ENCODE measurements around the gene TUFM.
"Not testable (repeated sequence)": the region's sequence is repeated elsewhere in the genome, so short reads cannot be mapped to it uniquely, and the experiment has no call there.

Gene TUFM

DNA sequence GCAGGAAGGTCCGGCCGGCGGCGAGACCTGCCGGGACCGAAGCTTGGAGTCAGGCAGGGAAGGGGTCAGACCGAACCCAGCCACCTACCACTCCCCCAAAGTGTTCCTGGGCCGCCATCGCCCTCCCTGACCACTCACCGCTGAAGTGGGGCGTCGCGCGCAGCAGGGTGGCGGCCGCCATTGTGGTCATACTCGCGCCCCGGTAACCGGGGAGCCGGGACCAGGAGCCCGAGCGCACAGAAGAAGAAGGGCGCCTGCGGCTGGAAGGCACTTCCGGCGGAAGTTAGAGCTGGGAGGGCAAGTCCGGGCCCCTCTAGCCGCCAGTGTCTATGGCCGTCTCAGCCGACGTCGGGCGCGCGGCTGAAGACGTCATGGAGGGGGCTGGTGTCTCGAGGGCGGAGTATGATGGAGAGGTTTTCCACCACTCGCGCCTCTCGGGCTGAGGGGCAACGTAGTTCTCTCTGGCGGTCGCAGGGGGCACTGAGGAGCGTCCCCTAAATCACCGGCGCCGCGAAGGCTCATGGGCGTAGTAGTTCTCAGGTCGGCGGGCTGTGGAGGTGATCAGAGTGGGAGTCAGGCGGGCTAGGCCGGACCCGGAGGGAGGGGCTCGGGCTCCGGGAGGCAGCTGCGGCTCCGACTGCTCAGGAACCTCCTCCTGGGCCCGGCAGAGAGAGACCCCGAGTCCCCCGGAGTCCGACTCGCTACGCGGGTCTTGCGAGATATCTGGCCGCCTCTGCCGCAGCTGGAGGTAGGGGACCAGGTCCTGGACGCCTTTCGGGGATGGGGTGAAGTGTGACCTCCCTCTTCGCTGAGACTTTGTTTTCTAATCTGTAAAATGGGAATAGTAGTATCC is at the start of gene TUFM:
Gene TUFM, minus strand, starts transcription at position 269 of the 853 bp plus-strand sequence. Its CDS starts 79 bp downstream, at position 190.
- peak; percentile 97 for DNase-seq (ENCODE audit: low read depth, low spot score)

- DNase-seq (ENCODE audit: low read depth, low spot score) = no peak
Measured at GRCh38 chr16:28895609-28896008, 49.5 kb upstream of the TUFM start.

DNA sequence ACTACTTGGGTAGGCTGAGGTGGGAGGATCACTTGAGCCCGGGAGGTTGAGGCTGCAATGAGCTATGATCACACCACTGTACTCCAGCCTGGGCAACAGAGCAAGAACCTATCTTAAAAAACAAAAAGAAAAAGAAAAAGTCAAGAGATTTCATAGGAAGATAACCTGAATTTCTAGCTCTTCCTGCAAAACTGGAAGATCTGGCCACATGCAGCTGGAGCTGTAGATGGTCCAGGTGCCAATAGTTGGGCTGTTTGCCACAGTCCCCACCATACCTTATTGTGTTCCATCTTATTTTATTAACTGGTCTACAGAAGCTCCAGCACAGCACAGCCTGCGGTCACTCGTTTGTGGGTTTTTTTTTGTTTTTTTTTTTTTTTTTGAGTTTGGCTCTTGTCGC is 47.1 kb upstream of the TUFM start:
- DNase-seq (ENCODE audit: low read depth, low spot score) = no peak

DNA sequence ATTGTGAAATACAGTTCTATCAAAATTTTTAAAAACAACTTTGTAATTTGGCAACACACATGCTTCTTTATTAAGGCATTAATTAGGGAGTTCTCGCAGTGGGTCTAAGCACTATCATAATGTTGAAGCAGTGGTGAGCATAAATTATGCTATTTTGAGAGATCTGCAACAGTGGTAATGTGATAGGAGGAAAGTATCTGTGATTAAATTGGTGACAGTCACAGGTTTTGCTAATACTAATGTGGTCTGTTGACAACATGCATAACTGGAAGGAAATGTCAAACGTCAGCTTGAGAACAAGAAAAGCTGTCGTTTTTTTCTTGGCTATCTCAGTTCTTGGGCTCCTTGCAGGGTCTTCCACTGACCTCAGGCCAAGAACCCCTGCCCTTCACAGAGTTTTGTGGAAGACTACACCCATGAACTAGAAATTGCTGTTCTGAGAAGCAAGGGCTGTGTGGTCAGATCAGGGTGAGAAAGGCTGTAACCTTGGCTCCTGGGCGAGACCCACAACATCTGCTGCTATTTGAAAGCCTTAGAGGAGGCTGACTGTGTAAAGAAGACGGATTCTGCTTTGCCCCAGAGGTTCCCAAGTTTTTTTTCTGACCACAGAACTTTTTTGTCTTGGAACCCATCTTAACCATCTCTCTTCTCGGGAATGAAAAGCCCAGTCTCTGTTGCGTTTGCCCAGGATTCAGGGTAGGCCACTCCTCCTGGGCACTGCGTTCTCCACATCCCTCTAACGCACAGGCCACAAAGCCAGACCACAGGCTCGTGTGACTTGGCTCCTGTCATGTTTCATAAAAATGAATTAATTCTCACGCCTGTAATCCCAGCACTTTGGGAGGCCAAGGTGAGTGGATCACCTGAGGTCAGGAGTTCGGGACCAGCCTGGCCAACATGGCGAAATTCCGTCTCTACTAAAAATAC is 46.1 kb upstream of the TUFM start:
- no peak for DNase-seq (ENCODE audit: low read depth, low spot score)

DNA sequence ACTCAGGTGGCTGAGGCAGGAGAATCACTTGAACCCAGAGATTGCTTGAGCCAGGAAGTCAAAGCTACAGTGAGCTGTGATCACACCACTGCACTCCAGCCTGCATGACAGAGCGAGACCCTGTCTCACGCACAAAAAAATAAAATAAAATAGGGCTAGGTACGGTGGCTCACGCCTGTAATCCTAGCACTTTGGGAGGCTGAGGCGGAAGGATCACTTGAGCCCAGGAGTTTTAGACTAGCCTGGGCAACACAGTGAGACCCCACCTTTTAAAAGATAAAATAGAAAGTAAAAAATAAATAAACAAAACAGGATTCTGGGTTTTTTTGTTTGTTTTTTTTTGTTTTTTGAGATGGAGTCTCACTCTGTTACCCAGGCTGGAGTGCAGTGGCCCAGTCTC is 44.2 kb upstream of the TUFM start:
- not testable (repeated sequence) for DNase-seq (ENCODE audit: low read depth, low spot score)

GRCh38 chr16:28886945-28887344 is 40.8 kb upstream of the TUFM start:
- no peak for DNase-seq (ENCODE audit: low read depth, low spot score)

- no peak for DNase-seq (ENCODE audit: low read depth, low spot score)
Measured at GRCh38 chr16:28884045-28884444, 37.9 kb upstream of the TUFM start.

- no peak for DNase-seq (ENCODE audit: low read depth, low spot score)
Measured at GRCh38 chr16:28883221-28883996, 37.3 kb upstream of the TUFM start.

GRCh38 chr16:28882551-28883160 is 36.5 kb upstream of the TUFM start:
- DNase-seq (ENCODE audit: low read depth, low spot score) = no peak

GRCh38 chr16:28881565-28881964 is 35.4 kb upstream of the TUFM start:
- not testable (repeated sequence) for DNase-seq (ENCODE audit: low read depth, low spot score)

DNA sequence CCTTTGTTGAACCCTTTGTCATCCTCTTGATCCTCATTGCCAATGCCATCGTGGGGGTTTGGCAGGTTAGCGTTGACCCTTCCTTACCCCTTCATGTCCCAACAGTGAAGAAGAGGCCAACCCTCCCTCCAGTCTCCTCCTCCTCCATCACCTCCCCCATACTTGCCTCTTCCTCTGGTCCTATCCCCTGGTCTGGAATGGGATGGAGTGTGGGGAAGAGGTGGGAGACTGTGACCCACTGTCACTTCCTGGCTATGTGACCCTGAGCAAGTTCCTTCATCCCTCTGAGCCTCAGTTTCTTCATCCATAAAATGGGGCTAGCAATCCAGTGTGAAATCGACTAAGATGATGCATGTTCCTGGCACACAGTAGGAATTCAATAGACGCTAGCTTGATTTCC is 34.8 kb upstream of the TUFM start:
- DNase-seq (ENCODE audit: low read depth, low spot score) = no peak

- DNase-seq (ENCODE audit: low read depth, low spot score) = no peak
Measured at GRCh38 chr16:28880589-28880915, 34.4 kb upstream of the TUFM start.

DNA sequence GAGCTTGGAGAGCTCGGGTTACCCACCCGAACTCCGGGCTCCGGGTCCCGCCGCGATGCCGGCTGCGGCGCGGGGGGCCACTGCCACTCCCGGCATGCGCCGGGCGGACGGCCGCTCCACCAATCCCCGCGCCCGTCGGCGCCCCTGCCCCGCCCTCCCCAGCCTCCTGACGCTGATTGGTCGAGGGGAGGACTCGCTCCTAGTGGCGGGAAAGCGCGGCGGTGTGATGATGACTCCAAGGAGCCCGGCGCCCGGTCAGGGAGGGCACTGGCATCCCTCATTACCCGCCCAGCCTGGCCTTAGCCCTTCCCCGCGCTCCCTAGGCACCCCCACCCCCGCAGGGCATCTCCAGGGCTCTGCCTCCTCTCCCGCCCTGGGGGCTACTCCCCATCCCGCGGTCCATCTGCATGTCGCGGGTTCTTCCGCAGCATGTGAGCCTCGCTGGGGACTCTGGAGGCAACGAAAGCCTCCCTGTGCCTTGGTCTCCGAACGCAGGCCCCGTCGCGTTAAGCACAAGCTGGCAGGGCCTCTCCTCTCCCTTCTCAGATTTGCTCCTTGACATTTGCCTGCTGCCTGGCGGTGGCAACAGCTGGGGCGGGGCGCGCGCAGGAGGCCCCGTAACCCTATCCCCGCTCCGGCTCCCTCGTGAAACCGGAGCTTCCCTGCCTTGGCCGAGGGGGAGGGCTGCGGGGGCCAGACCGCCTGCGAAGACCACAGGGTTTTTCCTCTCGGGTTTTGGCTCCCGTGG is 33.9 kb upstream of the TUFM start:
- peak; percentile 84 for DNase-seq (ENCODE audit: low read depth, low spot score)

DNA sequence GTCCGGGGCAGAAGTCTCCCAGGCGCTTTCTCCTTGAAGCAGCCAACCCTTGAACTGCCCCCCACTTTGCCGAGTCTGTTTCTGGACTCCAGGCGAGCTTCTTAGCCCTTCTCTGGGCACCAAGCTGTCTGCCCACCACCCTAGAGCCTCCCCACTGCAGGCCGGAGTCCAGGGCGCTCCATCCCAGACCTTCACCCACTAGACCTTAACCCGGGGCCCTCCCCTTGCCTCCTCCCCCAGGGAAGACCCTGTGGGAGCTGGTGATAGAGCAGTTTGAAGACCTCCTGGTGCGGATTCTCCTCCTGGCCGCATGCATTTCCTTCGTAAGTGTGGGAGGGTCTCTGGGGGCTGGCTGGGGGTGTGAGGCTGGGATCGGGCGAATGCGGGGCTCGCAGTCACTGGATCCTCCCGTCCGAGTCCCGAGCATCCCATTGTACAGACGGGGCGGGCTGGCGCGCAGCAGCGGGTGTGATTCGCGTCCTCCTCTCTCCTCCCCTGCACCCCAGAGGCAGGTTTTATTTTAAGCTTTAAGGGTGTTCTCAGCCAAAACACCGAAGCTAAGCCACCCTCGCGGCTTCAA is 33.2 kb upstream of the TUFM start:
- DNase-seq (ENCODE audit: low read depth, low spot score) = no peak

GRCh38 chr16:28878083-28878926 is 32.2 kb upstream of the TUFM start, which contains the start of gene ATP2A1:
Gene ATP2A1, plus strand, starts transcription at chr16:28878488. Its CDS starts 184 bp downstream, at chr16:28878672.
- DNase-seq (ENCODE audit: low read depth, low spot score) = no peak

DNA sequence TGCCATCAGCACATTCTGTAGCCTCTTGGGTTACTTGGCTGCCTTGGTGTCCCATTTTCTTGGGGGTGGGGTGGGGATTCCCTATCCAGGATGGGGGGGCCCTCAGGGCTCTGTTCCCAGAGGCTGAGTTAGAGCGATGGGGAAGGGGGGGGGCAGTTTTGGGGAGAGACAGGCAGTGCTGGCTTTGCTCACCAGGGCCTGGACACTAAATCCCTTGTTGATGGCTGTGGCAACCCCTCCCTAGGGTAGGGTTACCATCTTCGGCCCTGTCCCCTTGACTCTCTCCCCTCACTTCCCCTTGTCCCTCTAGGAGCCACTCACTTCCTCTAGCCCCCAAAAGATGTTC is 31.5 kb upstream of the TUFM start:
- DNase-seq (ENCODE audit: low read depth, low spot score) = no peak

DNA sequence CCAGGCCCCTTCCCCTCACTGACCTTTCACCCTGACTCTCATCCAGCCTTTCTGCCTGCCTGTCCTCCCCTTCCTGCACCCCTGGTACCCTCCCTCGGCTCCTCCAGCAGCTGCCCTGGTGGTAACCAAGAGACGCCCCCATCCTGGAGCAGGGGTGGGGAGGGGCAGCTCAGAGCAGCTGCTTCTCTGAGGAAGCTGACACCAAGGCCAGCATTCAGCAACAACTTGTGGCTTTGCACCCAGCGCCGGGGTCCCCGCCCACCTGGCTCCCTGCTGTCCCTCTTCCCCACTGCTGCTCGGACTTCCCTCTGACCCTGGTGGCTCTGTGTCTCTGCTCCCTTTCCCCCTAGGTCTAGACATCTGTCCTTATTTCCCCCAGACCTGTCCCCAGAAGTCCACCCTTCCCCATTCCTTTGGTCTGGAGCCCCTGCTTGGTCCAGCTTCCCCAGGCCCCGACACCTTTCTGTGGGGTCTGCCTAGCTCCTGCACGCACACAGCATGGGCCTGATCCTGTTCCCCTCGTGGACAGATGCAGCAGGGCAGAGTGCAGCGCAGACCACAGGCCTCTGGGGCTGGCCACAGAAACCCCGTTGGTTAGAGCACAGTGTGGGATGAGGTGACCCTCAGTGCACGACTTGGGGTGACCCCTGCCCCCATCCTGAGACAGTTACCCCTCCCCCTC is 31.0 kb upstream of the TUFM start:
- no peak for DNase-seq (ENCODE audit: low read depth, low spot score)

DNA sequence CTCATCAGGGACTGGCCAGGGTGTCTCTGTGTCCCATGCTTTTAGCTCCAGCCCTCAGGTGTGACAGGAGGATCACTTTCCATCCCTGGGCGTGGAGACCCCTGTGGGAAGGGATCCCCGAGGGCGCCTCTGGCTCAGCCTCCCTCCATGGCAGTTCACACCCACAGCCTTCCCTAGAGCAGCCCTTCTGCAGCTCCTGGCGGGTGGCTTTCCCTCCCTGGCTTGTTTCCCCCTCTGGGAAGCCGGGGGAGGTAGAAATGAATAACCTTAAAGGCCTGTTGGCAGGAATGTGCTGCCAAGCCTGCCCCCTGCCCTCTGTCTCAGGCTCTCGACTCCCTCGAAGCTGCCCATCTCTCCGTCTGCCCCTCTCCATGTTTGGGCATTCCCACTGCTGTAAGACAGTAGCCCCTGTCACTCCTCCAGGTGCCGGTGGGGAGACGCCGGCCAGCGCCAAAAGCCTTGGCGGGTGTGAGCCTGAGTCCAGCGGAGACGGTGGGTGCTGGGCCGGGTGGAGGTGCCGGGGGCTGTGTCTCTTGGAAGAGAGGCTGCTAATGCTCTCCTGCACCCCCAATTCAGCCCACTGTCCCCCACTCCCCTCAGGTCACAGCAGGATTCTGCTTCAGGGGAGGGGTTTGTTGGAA is 30.0 kb upstream of the TUFM start:
- DNase-seq (ENCODE audit: low read depth, low spot score) = no peak

Measured in activated CD4-positive, CD25-positive, alpha-beta regulatory T cell treated with anti-CD3 and anti-CD28 coated beads, Interleukin-2, amount 50 U/mL, for 16 hours (primary cell).